Lung microvascular endothelial cell (primary cell): Measurements from ENCODE around the gene GPT2. TPM values are rescaled to one million over a fixed set of nuclear protein-coding genes. Genes with fewer than 3 reads are reported as not detected.

Source experiments
- DNase-seq, 2 donors: peaks; one replicate each; pipeline versions ENCODE4 v3.0.0 to v3.0.0-alpha.2; 2010; ENCODE audit warnings: low read depth in 2 of 2
- total RNA-seq: library from RNA; depleted of rRNA; stranded (reverse); fragments of >200 nt; gene quantifications from 2 replicates; pipeline ENCODE4 v1.2.1, GENCODE V29; 2014

GPT2 gene
- total RNA-seq, 1 donor from 2014 or later = 6.0 TPM

- no peak for DNase-seq
These were observed 12.3 kb downstream of the GPT2 start for GRCh38 chr16:46896314-46896968.

- no peak for DNase-seq
These were observed 13.3 kb downstream of the GPT2 start for GRCh38 chr16:46897471-46897870.

DNA sequence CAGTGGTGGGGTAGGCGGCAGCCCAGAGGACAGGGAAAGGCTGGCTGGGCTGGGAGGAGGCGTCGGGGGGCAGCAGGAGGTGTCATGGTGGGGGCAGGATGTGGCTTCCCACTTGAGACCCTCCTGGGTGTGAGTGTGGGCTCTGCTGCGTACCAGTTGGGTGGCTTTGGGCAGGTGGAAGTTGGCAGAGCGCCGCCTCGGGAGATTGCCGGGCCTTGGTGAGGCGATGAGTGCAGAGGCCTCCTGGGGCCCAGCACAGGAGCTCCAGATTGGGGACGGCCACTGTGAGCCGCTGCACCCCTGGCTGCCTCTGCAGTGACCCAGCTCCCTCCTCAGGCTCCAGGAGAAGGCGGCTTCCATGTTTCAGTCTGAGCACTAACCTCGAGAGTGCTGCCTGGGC lies 13.8 kb downstream of the GPT2 start:
- DNase-seq = no peak

GRCh38 chr16:46899443-46900143 lies 15.4 kb downstream of the GPT2 start:
- DNase-seq = peak in 1 of 2 donors; percentile 42

GRCh38 chr16:46900455-46901235 lies 16.5 kb downstream of the GPT2 start:
- no peak for DNase-seq

DNA sequence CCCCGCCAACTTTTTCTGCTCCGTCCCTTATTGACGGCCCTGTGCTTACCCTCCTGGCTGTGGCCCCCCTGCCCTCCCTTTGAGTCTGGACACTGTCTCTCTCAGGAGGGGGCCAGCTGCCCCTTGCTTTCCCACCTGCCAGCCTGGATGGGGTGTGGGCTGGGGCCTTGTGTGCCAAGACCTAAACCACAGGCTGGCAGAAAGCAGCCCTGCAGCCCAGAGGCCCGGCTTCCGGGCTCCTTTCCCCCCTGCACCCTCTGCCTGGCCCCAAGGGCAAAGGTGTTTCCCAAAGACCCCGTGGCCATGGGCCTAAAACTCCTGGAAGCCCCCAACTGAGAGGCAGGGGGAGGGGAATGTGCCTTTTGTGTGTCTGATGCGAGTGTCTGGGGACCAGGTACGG lies 17.5 kb downstream of the GPT2 start:
- DNase-seq = no peak

DNA sequence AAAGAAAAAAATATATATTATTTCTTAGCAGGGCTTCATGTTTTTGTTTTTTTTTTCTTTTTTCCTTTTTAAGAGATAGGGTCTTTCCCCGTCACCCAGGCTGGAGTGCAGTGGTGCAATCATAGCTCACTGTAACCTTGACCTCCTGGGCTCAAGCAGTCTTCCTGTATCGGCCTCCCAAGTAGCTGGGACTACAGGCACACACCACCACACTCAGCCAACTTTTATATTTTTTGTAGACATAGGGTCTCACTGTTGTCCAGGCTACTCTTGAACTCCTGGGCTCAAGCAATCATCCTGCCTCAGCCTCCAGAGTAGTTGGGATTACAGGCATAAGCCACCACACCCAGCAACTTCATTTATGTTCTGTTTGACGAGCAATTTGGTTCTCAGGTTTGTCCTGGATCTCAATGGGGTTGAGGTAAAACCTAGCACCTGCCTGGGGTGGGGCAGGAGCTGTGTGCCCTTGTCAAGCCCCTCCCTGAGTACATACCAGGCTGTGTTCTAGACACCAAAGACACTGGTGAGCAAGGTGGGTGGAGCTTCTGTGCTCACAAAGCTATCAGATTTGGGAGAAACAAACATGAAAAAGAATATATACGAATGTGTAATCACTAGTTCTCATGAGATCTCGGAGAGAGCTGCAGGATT lies 19.2 kb downstream of the GPT2 start:
- DNase-seq = no peak

- no peak for DNase-seq
These were observed 20.3 kb downstream of the GPT2 start for GRCh38 chr16:46904471-46904870.

- DNase-seq = no peak
These were observed 22.3 kb downstream of the GPT2 start for GRCh38 chr16:46906360-46907060.

DNA sequence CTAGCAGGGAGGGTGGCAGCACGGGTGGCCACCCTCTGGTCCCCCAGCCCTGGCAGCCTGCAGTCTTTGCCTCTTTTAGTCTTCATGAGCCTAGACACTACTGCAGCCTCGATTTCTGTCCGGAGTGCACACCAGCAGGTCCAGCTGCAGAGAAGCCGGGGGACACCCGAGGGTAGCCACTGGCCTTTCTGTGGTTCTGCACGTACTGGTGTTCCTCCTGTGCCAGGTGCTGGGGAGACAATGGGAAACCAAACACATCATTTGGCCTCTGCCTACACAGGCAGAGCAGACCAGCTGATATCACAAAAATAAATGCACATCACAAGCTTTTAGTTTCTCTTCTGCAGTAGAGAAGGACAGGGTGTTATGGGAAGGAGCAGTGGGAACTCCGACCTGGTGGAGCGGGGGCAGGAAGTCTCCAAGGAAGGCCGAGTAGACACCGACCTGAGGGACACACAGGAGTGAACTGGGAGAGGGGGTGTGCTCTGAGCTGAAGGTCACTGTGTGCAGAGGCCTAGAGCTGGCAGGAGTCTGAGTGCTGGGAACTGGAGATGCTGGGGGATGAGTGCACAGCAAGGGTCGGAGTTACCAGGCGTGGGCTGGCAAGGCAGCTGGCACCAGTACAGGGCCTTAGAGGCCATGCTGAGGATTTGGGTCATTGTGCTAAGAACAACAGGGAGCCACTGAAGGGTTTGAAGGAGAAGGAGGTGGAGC lies 23.1 kb downstream of the GPT2 start:
- DNase-seq = no peak

GRCh38 chr16:46908540-46909372 lies 24.6 kb downstream of the GPT2 start:
- DNase-seq = peak; percentile 70 to 76

- DNase-seq = no peak
These were observed 26.9 kb downstream of the GPT2 start for GRCh38 chr16:46911038-46911437.

- DNase-seq = no peak
These were observed 27.5 kb downstream of the GPT2 start for GRCh38 chr16:46911650-46912049.

DNA sequence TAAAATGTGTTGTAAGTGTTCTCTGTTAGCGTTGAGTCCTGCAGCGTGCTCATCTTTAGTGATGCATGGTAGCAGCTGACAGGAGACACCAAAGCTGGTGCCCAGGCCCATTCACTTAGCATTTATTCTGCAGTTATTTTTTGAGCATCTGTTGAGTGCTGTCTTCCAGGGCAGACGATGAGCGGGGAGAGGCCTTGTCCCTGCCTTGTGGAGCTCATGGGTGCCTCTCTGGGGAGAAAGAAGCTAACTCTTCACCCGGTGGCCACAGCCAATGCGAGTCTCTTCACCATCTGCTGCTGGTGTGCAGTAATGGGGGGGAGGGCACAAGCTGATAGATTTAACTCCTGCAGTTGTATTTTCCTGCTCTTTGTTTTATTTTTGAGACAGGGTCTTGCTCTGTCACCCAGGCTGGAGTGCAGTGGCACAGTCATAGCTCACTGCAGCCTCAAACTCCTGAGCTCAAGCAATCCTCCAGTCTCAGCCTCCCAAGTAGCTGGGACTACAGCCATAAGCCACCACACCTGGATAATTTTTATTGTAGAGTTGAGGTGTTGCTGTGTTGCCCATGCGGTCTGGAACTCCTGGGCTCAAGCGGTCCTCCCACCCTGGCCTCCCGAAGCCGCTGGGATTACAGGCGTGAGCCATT lies 30.5 kb downstream of the GPT2 start:
- no peak for DNase-seq

- no peak for DNase-seq
These were observed 31.4 kb downstream of the GPT2 start for GRCh38 chr16:46915483-46916025.

- DNase-seq = no peak
These were observed 32.8 kb downstream of the GPT2 start for GRCh38 chr16:46916980-46917379.

DNA sequence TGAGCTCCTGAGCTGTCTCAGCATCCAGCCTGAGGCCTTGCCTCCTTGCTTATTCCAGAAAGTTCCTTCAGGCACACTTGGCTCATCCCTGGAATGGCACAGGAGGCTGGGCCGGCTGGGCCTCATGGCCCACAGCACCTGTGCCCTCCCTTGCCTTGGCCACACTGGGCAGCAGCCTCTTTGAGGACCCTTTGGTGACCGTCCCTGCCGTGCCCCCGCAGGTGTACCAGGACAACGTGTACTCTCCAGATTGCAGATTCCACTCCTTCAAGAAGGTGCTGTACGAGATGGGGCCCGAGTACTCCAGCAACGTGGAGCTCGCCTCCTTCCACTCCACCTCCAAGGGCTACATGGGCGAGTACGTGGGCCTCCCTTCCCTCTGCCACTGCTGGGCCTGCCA lies 34.2 kb downstream of the GPT2 start:
- no peak for DNase-seq

DNA sequence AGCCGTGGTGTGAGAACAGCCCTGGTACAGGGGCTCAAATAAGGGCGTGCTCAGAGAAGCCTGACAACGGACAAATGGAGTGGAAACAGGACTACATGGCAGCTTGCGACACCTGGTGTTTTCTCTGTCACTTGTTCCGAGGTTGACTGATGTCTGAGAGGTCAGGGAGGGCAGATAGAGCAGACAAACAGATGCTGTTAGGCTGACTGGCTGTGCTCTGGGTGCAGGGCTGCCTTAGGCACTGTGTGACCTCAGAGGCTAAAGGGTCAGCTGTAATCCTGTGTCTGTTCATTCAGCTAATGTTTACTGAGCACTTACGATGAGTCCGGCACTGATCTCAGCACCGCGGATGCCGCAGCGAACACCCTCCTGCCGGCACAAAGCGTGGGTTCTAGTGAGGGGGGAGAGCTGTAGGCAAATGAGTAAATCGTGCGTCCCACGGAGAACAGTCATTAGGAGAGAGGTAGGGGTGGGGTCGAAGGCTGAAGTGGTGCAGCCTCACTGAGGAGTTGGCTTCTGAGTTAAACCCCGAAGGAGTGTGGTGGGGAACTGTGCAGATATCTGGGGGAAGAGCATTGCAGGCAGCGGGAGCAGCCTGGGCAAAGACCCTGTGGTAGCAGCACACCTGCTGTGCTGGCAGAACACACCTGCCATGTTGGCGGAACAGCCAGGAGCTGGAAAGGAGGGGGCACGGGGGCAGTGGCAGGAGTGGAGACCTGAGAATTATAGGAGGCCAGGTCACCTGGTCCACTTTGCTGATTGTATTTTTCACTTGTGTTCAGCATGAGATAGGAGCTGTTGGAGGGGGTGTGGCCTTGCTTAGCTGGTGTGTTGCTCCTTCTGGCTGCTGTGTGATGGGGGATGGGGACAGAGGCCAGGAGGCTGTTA lies 35.0 kb downstream of the GPT2 start:
- DNase-seq = no peak
